ENCODE results near the gene TMEM235. TPM values are rescaled to one million over a fixed set of nuclear protein-coding genes. Genes with fewer than 3 reads are reported as not detected.

TMEM235 gene
- total RNA-seq, 3 donors from 2014 or later, result not detected

DNA sequence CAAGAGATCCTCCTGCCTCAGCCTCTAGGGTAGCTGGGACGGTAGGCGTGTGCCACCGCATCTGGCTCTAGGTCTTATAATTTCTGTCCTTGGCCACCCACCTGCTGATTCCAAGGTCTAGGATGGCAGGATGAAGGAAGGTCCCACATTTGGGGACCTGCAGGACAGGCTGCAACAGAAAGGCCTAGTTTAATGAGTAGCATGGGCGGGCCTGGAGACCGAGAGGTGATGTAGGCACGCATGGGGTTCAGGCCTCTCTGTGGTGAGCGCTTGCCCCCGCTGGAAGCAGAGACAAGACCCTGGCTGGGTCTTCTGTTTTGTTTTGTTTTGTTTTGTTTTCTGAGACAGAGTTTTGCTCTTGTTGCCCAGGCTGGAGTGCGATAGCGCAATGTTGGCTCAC is 33.7 kb downstream of the TMEM235 start:
- peaks cover 28% of the 10 kb centered on the region for H3K4me1 Mint-ChIP-seq (ENCODE audit: low read depth)
- DNase-seq (no peak), ATAC-seq (no peak)
- no peaks in the 10 kb centered on the region for H3K36me3 Mint-ChIP-seq (ENCODE audit: insufficient read depth)
- H3K27me3 Mint-ChIP-seq (ENCODE audit: low read depth), result no peaks in the 10 kb centered on the region
- no peaks in the 10 kb centered on the region for H3K9me3 Mint-ChIP-seq
- no peak overlapping the region for H3K4me3 Mint-ChIP-seq

DNA sequence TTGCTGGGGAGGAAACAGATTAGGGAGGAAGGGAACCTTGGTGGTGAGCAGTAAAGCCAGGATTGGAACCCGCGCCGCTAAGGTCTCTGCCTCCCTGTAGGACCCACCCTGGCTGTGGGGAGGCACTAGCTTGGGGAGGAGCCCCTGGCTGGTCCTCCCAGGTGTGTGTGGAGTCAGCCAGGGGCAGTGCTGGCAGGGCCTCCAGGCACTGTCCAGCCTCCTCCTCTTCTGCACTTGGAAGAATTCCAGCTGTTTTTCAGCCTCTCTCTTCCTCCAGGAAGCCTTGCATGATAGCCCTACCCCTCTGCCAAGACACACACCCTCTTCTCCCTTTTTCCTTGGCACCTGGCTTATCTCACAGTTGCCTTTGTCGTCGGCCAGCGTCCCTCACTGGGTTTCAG is 34.8 kb downstream of the TMEM235 start:
- H3K27me3 Mint-ChIP-seq (ENCODE audit: low read depth), result peaks cover 2% of the 10 kb centered on the region
- peaks cover 29% of the 10 kb centered on the region for H3K4me1 Mint-ChIP-seq (ENCODE audit: low read depth)
- ATAC-seq (no peak), DNase-seq (no peak)
- H3K4me3 Mint-ChIP-seq, result no peak overlapping the region
- no peaks in the 10 kb centered on the region for H3K36me3 Mint-ChIP-seq (ENCODE audit: insufficient read depth)
- H3K9me3 Mint-ChIP-seq, result no peaks in the 10 kb centered on the region

DNA sequence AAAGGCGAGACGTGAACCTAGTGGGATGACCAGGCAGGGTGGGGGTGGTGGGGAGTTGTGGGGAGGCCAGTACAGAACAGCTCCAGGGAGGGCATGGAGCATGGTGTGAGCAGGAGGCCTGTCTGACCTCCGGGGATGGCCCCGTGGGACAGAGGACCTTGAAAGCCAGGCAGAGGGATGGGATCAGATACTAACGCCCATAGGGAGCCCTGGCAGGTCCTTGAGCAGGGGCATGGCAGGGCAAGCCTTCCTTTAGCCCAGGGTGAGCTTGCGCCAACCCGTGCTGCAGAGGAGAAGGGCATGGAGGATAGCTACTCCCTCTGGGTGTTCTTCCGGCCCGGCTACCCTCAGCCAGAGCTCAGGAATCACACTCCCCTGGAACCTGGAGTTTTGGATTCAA is 35.3 kb downstream of the TMEM235 start:
- Mint-ChIP-seq H3K27me3 (ENCODE audit: low read depth) (peaks cover 3% of the 10 kb centered on the region), H3K4me3 (no peak overlapping the region), H3K9me3 (no peaks in the 10 kb centered on the region), H3K4me1 (ENCODE audit: low read depth) (peaks cover 31% of the 10 kb centered on the region), H3K36me3 (ENCODE audit: insufficient read depth) (no peaks in the 10 kb centered on the region)
- ATAC-seq (no peak), DNase-seq (no peak)

DNA sequence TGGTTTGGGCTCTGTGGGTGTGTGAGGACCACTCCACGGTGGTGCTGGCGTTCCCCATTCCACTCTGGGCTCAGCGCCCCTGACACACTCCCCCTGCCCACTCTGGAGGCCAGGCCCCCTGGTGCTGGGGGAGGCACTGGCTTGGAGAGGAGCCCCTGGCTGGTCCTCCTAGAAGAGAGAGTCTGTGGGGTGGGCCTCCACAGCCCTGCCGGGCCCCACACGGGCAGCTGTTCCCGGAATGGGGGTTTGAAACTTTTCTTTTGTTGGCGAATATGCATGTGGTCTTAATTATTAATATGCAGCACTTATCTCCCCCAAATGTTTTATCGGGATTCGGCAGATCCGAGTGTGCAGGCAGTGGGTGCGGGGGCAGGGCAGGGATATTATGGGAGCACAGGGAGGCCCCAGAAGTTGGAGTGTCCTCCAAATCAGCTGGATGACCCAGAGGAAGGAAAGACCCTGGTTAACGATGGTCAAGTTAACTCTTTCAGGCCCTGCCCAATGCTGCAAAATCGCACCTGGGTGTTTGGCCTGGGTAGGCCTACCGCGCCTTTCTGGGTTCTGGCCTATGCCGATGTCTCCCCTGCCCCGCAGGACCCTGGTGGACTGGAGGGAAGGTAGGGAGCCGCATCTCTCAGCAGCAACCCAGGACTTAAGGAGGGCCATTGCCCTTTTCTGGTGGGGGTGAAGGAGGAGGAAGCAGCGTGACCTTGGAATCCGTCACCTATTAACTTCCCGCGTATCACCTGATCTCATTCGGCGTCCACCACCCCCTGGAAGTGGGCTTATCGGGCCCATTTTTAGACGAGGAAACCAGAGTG is 36.0 kb downstream of the TMEM235 start:
- DNase-seq, result no peak
- Mint-ChIP-seq H3K4me3 (no peak overlapping the region), H3K27me3 (ENCODE audit: low read depth) (peaks cover 3% of the 10 kb centered on the region), H3K9me3 (no peaks in the 10 kb centered on the region), H3K36me3 (ENCODE audit: insufficient read depth) (no peaks in the 10 kb centered on the region), H3K4me1 (ENCODE audit: low read depth) (peaks cover 33% of the 10 kb centered on the region)
- ATAC-seq, result no peak

DNA sequence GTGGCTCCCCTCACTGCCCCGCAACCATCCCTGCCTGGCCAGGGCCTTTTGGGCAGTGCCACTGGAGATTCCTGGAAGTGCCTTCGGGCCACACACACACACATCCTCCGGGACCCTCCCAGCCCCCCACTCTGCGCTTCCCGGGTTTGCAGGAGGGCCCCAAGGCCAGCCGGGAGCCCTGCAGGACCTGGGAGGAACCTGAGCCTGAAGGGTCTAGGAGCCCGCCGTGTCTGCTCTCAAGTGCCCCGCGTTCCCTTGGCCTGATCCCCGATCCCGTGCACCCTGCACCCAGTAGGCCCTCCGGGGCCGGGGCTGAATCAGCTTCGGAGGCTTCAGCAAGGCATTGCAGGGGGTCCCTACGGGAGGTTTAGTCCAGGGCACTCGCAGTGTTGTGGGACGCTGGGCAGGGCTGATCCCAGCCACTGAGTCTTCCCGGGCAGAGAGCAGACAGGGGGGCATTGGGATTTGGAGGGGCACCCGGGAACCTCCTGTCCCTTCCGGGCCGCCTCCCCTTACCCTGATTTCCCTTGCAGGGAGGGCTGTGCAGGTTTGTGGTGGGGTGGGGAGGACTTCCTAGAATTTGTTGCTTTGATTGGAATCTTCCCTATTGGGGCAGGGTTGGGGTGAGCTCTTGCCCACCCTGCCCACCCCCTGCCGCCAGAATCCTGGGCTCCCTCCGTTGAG is 36.9 kb downstream of the TMEM235 start:
- peaks cover 3% of the 10 kb centered on the region for H3K27me3 Mint-ChIP-seq (ENCODE audit: low read depth)
- no peaks in the 10 kb centered on the region for H3K36me3 Mint-ChIP-seq (ENCODE audit: insufficient read depth)
- ATAC-seq, result no peak
- DNase-seq, result no peak
- peaks cover 34% of the 10 kb centered on the region for H3K4me1 Mint-ChIP-seq (ENCODE audit: low read depth)
- no peaks in the 10 kb centered on the region for H3K9me3 Mint-ChIP-seq
- no peak overlapping the region for H3K4me3 Mint-ChIP-seq

DNA sequence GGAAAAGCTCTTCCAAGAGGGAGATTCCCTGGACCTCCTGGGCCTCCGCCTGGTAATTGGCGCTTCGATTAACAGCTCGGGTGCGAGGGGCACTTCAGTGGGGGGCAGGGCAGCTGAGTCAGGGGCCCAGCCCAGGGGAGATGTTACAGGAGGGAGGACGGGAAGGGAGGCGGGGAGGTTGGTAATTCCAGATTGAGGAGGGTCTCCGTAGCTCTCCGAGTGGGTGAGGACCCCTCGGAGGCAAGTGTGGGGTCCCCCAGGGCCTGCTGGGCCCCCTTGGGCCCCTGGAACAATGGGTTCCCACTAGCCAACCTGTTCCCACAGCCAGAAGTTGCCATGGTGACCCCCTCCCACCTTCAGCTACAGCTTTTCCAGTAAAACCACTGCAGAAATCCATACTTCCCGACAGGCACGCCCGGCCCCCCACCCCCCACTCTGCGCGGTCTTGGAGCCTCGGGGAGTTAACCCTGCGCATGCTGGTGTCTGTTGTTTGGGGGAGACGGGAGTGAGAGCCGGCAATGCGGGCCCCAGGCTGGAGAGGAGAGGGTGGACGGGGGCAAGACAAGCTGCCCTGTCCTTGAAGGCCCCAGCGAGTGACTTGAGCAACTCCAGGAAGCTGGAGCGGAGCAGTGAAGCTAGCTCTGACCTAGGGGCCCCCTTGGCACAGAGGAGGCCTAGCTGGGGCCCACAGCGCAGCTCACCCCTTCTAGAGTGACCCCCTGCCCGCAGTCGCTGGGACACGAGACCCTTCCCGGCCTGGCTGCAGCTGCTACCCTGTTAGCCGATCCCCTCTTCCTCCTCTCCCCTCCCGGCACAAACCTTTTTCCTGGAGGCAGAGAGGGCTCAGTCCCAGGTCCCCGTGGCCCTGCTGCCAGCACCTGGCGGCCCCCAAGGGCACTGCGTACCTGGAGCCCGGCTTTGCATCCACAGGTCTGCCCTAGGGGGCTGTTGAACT is 37.8 kb downstream of the TMEM235 start:
- H3K27me3 Mint-ChIP-seq (ENCODE audit: low read depth), result peaks cover 3% of the 10 kb centered on the region
- H3K4me1 Mint-ChIP-seq (ENCODE audit: low read depth), result peaks cover 34% of the 10 kb centered on the region
- H3K36me3 Mint-ChIP-seq (ENCODE audit: insufficient read depth), result no peaks in the 10 kb centered on the region
- H3K4me3 Mint-ChIP-seq, result no peak overlapping the region
- no peaks in the 10 kb centered on the region for H3K9me3 Mint-ChIP-seq
- no peak for DNase-seq
- no peak for ATAC-seq

DNA sequence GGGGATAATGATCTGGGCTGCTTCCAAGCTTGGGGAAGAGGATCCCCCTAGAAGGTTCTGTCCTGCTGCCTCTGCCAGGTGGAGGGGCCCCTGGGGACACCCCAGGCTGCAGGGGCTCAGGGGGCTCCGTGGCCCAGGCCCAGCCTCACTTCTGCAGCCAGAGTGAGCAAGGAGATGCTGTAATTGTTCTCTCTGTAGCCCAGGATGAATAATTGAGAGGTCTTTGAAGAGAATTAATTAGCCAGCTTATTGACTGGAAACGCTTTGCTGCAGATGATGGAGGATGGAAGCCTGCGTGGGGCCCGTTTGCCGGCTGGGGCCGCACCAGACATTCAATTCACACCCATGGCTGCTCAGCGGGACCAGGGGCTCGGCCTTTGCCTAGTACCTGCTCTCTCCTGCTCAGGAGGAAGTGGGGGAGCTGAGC is 38.5 kb downstream of the TMEM235 start:
- Mint-ChIP-seq H3K4me3 (no peak overlapping the region), H3K36me3 (ENCODE audit: insufficient read depth) (no peaks in the 10 kb centered on the region), H3K27me3 (ENCODE audit: low read depth) (peaks cover 3% of the 10 kb centered on the region), H3K9me3 (no peaks in the 10 kb centered on the region), H3K4me1 (ENCODE audit: low read depth) (peaks cover 30% of the 10 kb centered on the region)
- ATAC-seq, result no peak
- DNase-seq, result no peak

DNA sequence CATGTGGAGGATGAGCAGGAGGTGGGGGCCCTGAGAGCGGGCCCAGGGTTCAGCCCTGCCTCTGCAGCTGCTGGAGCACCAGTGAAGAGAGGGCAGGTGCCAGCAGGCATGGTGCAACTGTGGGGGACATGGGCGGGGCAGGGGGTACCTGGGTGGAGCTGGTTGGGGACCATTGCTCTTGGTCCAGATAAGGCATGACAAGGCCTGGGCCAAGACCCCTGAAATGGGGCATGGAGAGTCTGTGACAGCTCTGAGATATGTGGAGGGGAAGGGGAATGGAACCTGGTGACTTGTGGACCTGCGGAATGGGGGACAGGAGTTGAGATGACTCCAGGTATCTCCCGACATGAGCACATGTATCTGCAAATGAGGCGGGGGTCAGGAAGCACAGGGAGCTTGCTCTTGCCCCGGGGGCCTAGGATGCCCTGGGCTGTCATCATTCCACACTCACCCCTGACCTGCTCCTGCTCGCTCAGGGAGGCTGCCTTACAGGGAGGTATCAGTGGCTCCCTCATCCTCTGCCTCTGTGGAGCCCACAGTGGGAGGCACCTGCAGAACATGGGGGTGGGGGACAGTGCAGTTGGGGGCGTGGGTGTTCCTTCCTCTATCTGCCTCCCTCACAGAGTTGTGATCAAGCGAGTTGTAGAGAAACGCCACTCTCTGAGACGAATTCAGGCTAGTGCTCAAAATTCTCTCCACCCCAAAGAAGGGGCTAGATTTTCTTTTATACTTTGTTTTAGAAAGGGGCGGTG is 40.2 kb downstream of the TMEM235 start:
- H3K9me3 Mint-ChIP-seq, result no peaks in the 10 kb centered on the region
- H3K27me3 Mint-ChIP-seq (ENCODE audit: low read depth), result peaks cover 3% of the 10 kb centered on the region
- H3K36me3 Mint-ChIP-seq (ENCODE audit: insufficient read depth), result no peaks in the 10 kb centered on the region
- peaks cover 33% of the 10 kb centered on the region for H3K4me1 Mint-ChIP-seq (ENCODE audit: low read depth)
- no peak for ATAC-seq
- DNase-seq, result no peak
- peak overlapping the region; percentile 35 for H3K4me3 Mint-ChIP-seq

DNA sequence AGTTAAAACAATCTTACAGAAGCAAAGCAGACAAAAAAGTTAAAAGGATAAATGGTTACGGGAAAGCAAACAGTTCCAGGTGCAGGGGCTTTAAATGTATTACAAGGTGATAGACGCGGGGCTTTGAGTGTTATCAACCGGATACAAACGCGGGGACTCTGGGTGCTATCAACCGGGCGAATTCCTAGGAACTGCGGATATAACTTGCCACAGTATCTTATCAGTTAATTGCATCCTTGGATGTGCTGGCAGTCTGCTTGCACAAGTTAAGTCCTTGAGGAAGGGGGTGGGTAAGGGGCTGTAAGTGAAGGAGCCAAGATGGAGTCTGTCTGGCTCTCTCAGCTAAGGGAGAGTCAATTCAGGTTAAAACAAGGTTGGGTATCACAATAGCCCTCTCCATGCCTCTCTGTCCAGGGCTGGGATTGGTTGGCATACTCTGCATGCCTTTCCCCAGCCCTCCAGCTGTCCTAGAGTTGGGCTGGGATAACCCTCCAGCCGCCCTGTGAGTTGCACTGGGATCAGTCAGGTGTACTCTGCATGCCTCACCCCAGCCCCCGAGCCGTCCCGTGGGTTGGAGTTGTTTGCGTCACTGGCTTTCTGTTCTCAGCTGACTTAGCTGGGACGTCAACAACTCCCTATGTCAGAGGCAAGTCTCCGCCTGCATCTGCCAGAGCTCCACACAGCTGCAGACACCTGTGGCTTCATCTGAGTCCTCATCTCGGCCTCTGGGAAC is 40.9 kb downstream of the TMEM235 start:
- Mint-ChIP-seq H3K27me3 (ENCODE audit: low read depth) (peaks cover 3% of the 10 kb centered on the region), H3K4me1 (ENCODE audit: low read depth) (peaks cover 33% of the 10 kb centered on the region), H3K36me3 (ENCODE audit: insufficient read depth) (no peaks in the 10 kb centered on the region), H3K9me3 (no peaks in the 10 kb centered on the region), H3K4me3 (no peak overlapping the region)
- DNase-seq, result peak; percentile 62
- peak; percentile 90 to 96 for ATAC-seq

DNA sequence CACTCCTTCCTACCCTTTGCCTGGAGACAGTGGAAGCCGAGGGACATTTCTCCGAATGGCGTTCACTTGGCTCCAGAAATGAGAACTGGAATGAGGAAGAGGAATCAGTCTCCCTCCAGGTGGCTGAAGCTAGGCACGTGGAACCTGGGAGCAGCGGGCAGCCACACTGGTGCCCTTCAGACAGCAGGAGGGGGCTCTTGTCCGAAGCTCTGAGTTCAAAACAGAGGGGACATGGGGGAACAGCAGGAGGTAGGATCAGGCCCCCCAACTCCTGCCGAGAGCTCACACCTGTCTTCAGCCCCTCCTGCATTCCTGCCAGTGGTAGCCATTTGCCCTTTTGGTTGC is 41.5 kb downstream of the TMEM235 start:
- DNase-seq (no peak), ATAC-seq (no peak)
- Mint-ChIP-seq H3K4me3 (no peak overlapping the region), H3K4me1 (ENCODE audit: low read depth) (peaks cover 35% of the 10 kb centered on the region), H3K27me3 (ENCODE audit: low read depth) (peaks cover 3% of the 10 kb centered on the region), H3K9me3 (no peaks in the 10 kb centered on the region), H3K36me3 (ENCODE audit: insufficient read depth) (no peaks in the 10 kb centered on the region)

DNA sequence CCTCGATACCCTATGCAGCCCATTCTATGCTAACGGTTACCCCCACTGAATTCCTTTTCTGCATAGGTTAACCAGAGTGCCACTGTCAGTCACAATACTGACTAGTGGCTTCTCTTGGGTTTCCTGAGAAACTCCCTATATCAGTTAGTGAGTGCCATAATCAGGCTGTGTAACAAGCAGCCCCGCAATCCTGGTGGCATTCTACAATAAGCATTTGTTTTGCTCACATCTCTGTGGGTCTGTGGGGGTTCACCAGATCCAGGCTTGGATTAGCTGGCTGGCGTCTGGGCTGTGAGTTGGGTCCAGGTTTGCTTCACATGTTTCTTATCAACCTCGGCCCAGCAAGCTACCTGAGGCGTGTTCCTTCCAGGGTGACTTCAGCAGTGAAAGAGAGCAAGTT is 42.4 kb downstream of the TMEM235 start:
- Mint-ChIP-seq H3K36me3 (ENCODE audit: insufficient read depth) (no peaks in the 10 kb centered on the region), H3K9me3 (no peaks in the 10 kb centered on the region), H3K4me3 (no peak overlapping the region), H3K4me1 (ENCODE audit: low read depth) (peaks cover 36% of the 10 kb centered on the region), H3K27me3 (ENCODE audit: low read depth) (peaks cover 3% of the 10 kb centered on the region)
- no peak for ATAC-seq
- no peak for DNase-seq

DNA sequence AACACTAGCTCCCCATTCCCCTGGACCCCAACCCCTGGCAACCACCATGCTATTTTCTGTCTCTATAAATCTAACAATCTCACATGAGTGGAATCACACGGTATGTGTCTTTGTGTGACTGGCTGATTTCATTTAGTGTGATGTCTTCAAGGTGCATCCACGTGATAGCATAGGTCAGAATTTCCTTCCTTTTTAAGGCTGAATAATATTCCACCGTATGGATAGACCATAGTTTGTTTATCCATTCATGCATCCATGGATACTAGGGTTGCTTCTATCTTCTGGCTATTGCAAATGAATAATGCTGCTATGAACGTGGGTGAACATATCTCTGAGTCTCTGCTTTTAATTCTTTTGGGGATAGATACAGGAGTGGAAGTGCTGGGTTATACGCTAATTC is 43.9 kb downstream of the TMEM235 start:
- Mint-ChIP-seq H3K9me3 (no peaks in the 10 kb centered on the region), H3K27me3 (ENCODE audit: low read depth) (peaks cover 3% of the 10 kb centered on the region), H3K4me1 (ENCODE audit: low read depth) (peaks cover 33% of the 10 kb centered on the region), H3K36me3 (ENCODE audit: insufficient read depth) (no peaks in the 10 kb centered on the region), H3K4me3 (no peak overlapping the region)
- no peak for ATAC-seq
- no peak for DNase-seq

DNA sequence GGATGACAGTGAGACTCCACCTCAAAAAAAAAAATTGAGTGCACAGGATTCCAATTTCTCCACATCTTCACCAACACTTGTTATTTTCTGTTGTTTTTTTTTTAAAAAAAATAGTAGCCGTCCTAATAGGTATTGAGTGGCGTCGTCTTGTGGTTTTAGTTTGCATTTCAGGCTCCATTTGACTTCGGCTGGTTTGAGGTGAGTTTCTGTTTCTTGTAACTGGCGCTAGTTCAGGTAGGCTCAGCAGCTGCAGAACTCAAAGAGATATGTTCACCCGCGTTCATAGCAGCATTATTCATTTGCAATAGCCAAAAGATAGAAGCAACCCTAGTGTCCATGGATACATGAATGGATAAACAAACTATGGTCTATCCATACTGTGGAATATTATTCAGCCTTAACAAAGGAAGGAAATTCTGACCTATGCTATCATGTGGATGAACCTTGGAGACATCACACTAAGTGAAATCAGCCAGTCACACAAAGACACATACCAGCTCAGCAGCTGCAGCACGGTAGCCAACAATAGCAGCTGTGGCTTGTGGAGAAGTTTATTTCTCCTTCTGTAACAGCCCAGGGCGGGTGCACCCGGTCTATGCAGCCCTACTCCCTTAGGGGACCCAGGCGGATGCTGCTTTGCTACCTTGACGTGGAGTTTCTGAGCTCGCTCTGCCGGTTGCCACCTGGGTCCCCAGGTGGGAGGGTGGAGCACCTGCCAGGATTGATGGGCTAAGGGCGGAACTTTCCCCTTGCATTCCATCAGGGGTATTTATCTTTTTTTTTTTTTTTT is 44.9 kb downstream of the TMEM235 start:
- Mint-ChIP-seq H3K27me3 (ENCODE audit: low read depth) (peaks cover under 1% of the 10 kb centered on the region), H3K36me3 (ENCODE audit: insufficient read depth) (no peaks in the 10 kb centered on the region), H3K4me3 (no peak overlapping the region), H3K4me1 (ENCODE audit: low read depth) (peaks cover 26% of the 10 kb centered on the region), H3K9me3 (no peaks in the 10 kb centered on the region)
- ATAC-seq (no peak), DNase-seq (no peak)

Measured in activated T-cell treated with anti-CD3 and anti-CD28 coated beads, Interleukin-2, amount 50 U/mL, for 4 hours (primary cell).